HG03025 (cell line): ENCODE data around the gene COL13A1.

ENCODE experiments used
- ATAC-seq: cut with Tn5 transposase; IDR thresholded peaks from one replicate; pipeline ENCODE4 v1.9.1; 2021; ENCODE audit warnings: mild to moderate bottlenecking, moderate library complexity; ENCODE audit not compliant: unreplicated experiment, low FRiP score

COL13A1 gene

GRCh38 chr10:69883310-69884023 lies 81.8 kb downstream of the COL13A1 start:
- no peak for ATAC-seq

DNA sequence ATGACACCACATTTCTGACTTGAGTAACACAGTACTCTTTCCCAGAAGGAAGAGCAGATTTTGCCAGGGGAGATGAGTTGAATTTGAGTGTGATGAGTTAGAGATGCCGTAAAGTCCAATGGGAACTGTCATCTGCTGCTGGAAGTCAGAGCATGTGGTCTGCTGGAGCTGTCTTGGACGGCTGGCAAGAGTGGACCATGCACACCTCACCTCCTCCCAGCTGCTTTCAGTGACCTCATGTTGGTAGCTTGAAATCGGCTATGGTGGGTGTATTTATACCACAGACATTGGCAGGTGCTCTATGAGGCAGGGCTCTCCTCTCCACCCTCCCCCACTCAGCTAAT lies 82.3 kb downstream of the COL13A1 start:
- no peak for ATAC-seq

- no peak for ATAC-seq
These were observed 83.0 kb downstream of the COL13A1 start for GRCh38 chr10:69884686-69885085.

DNA sequence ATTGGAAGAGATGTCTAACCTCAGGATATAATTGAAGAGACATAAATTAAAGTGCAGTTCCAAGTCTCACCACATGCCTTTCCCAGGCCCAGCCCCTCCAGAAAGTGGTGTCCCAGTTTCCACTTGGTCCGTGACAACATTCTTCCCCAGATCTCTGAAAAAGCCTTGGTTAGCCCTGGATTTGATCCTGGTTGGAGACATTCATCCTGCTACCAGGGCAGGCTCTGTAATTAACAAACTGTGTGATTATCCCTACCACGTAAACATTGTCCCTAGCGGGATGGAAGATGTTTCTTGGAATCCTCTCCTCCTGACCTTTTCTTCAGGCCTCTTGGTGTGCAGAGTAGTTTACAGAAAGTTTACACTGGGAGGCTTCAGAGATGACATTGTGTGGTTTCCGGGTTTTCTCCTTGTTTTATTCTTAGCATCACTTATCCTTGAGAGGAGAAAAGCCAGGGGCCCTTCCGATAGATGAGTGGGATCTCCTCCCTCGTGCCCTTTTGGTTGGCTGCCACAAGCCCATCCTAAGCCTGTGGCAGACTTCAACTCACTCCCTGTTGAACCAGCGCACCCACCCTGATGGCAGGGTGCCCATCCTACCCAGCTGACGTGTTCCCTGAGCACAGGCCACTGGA lies 83.8 kb downstream of the COL13A1 start:
- no peak for ATAC-seq

GRCh38 chr10:69888882-69889584 lies 87.3 kb downstream of the COL13A1 start:
- ATAC-seq = no peak

- no peak for ATAC-seq
These were observed 88.5 kb downstream of the COL13A1 start for GRCh38 chr10:69890065-69890847.

- ATAC-seq = no peak
These were observed 89.4 kb downstream of the COL13A1 start for GRCh38 chr10:69891057-69891617.

DNA sequence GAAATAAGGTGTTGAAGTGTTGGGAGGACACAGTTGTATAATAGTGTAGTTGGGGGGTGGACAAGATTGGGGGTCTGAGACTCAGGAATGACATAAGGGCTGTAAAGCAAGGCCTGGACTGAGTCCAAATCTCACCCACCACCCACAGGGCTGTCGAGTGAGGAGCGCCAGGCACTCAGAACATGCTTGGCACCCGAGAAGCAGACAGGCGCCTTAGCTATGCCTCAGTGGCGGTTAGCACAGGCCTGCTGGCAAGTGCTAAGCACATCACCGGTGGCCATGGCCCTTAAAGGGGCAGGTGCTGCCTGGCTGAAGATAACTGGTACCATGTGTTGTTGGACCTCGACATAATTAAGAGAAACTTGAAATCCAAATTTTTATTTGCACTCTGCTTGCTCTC lies 90.7 kb downstream of the COL13A1 start:
- no peak for ATAC-seq

- no peak for ATAC-seq
These were observed 91.1 kb downstream of the COL13A1 start for GRCh38 chr10:69892816-69893215.

DNA sequence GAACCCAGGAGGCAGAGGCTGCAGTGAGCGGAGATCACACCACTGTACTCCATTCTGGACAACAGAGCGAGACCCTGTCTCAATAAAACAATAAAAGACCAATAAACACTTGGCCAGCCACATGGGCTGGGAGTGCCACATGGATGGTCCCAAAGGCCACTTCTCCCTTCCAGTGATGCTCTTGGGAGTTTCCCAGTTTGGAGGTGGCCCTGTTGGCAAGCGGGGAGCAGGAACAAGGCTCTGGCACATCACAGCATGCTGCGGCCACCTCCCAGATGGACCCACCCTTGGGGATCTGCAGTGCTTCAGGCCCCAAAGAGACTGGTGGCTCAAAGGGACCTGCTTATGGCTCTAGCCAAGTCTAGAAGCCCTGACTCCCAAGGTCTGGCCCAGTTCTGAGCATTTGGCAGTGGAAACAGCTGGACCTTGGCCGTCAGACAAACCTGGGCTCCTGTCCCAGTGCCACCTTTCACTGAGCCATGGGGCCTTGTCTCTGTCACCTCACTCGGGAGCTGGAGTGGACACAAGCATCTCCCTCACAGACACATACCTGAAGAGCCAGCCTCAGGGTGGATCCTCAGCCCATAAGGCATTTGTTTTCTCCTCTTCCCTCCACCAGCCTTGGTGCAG lies 91.7 kb downstream of the COL13A1 start:
- ATAC-seq = no peak

DNA sequence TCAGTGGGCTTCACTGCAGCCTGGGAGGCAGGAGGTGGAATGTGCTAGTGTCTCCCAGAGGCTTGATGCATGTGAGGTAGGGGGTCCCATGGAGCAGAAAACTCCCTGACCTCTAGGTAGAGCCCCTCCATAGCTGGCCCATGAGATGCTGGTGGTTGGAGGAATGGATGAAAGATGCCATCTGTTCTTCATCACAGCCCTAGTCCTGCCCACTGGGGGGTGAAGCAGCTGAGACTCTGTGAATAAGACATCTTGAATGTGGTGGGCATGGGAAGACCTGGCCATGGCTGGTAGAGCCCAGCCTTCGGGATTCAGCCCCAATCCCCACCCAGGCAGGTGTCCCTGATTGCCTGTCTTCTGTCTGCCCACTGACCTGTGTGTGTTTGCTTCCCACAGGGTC lies 92.5 kb downstream of the COL13A1 start:
- ATAC-seq = no peak

GRCh38 chr10:69895759-69896158 lies 94.1 kb downstream of the COL13A1 start:
- ATAC-seq = no peak

GRCh38 chr10:69896606-69897231 lies 95.0 kb downstream of the COL13A1 start:
- ATAC-seq = no peak

DNA sequence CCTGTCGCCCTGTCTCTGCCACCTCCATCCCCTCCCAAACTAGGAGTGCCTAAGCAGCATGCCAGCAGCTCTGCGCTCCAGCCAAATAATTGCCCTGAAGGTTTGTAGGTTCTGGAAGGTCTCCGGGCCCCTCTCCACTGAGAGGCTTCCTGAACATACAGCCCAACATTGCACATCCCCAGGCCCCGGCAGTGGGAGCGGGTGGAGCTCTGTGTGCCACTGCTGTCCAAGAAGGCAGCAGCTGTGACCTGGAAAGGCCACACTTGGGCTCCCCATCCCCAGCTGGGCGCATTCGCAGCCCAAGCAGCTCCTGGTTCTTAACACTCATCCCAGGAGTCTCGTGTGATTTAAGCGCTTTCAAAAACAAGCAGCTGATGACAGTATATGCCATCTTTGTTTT lies 95.7 kb downstream of the COL13A1 start:
- ATAC-seq = no peak

GRCh38 chr10:69897999-69898398 lies 96.3 kb downstream of the COL13A1 start:
- ATAC-seq = no peak

DNA sequence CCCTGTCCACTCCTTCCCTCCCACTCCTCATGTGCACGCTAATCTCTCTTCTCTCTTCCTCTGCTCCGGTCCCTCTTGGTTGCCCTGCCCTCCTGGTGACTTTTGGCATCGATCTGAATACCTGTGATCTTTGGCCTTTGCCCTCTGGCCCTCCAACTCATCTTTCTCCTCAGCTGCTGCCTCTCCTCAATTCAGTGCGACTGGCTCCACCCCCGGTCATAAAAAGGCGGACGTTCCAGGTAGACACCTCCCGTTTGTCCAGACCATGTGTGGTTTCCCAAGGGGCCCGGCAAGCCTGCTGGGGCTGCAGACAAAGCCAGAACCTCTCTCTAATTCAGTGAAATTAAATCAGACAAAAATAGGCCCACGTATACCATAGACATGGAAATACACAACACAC lies 96.8 kb downstream of the COL13A1 start:
- no peak for ATAC-seq

DNA sequence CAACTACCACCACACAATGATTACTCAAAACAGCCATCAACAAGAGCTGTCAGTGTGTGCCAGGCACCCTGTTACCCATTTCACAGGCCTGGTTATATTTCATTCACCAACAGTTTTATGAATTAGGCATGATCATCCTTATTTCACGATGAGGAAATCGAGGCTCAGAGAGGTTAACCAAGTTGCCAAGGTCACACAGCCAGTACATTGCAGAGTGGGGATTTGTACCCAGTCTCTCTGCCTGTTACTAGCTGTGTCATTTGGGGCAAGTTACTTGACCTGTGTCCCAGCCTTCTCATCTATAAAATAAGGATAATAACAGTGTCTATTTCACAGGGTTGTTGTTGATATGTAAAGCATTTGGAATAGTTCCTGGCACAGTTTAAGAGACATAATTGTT lies 97.2 kb downstream of the COL13A1 start:
- no peak for ATAC-seq

DNA sequence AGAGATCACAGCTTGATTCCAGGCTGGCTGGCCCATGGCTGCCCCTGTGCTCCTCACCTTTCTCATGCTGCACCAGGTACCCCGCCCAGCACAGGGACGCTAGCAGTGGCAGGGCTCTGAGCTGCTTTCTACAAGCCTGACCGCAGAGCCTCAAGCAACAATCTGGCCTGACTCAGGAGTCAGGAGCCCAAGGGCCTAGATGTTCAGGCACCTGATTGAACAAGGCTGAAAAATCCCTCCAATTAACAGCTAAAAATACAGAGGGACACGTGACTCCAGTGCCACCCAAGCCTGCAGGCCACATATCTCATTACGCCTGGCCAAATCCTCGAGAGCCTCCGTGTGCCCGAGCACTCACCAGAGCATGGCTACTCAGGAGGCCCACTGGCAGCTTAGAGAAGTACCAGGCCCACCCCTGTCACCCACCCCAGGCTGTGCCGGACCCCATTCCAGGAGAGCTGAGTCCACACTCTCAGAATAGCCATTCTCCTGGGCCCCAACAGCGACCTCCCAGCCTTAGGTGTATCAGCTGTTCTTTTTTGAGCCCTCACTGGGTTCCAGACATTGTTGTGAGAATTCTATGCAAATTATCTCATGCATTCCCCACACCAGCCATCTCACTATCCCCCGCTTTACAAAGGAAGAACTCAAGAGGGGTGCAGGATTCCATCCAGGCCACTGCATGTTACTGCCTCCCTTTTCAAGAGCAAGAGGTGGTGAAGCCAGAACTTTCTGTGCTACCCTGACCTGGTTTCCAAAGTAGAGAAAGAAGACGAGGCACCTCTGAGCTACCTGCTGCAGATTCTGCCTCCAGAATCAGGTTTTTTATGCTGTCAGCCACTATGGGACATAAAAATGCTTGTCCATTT lies 98.3 kb downstream of the COL13A1 start:
- no peak for ATAC-seq

GRCh38 chr10:69901022-69901421 lies 99.3 kb downstream of the COL13A1 start:
- ATAC-seq = no peak
